H1 (cell line): Measurements from ENCODE around the gene HOXC11. TPM values are rescaled to one million over a fixed set of nuclear protein-coding genes. Genes with fewer than 3 reads are reported as not detected.

Source experiments
- CTCF ChIA-PET: fragments of 300-600 bp; sonication (Branson Sonifier 250); formaldehyde crosslinking; loops from one replicate; lab custom pipeline; 2021; ENCODE audit not compliant: partially characterized antibody; lab: Charles Lee
- POLR2A ChIA-PET: fragments of 300-600 bp; sonication (Branson Sonifier 250); formaldehyde crosslinking; loops from one replicate; lab custom pipeline; 2021; ENCODE audit warnings: inconsistent platforms; ENCODE audit not compliant: partially characterized antibody; lab: Charles Lee
- DNase-seq, 2 experiments: peaks; one replicate each; pipeline versions ENCODE4 v3.0.0 to v3.0.0-alpha.2; 2010 to 2022; ENCODE audit warnings: low spot score in 2 of 2, low read depth in 1 of 2, mixed read lengths in 1 of 2
- FAIRE-seq: peaks from 2 replicates; lab custom pipeline; 2011; peaks lifted over from hg19 to GRCh38; lab: Jason Lieb, UNC
- H2AFZ ChIP-seq: 2 replicates; pipeline ENCODE4 v1.8.1; 2012; ENCODE audit warnings: low read length, inconsistent platforms
- H2AK5ac ChIP-seq: 2 replicates; pipeline ENCODE4 v1.6.1; 2013; ENCODE audit warnings: low read depth, low read length
- H2BK120ac ChIP-seq: replicated peaks from 2 replicates; pipeline ENCODE3; 2013; ENCODE audit warnings: low read depth, low read length, inconsistent platforms
- H2BK12ac ChIP-seq: 2 replicates; pipeline ENCODE4 v1.6.1; 2013; ENCODE audit warnings: low read depth, low read length
- H2BK15ac ChIP-seq: 2 replicates; pipeline ENCODE4 v1.6.1; 2013; ENCODE audit warnings: low read length
- H2BK20ac ChIP-seq: 2 replicates; pipeline ENCODE4 v1.6.1; 2013; ENCODE audit warnings: low read length
- H2BK5ac ChIP-seq: 2 replicates; pipeline ENCODE4 v1.6.1; 2013; ENCODE audit warnings: low read depth, low read length
- H3K14ac ChIP-seq: 2 replicates; pipeline ENCODE4 v1.6.1; 2013; ENCODE audit warnings: inconsistent platforms; ENCODE audit not compliant: insufficient read length
- H3K18ac ChIP-seq: 2 replicates; pipeline ENCODE4 v1.6.1; 2013; ENCODE audit warnings: low read length; ENCODE audit errors: extremely low read depth
- H3K23ac ChIP-seq: 2 replicates; pipeline ENCODE4 v1.6.1; 2013; ENCODE audit warnings: inconsistent platforms; ENCODE audit not compliant: insufficient read length
- H3K23me2 ChIP-seq: 2 replicates; pipeline ENCODE4 v1.6.1; 2013; ENCODE audit warnings: low read depth, low read length
- H3K27ac ChIP-seq: 2 replicates; pipeline ENCODE4 v1.6.1; 2011; ENCODE audit warnings: low read depth, low read length, inconsistent platforms
- H3K27me3 ChIP-seq, 4 experiments: replicated peaks in 1 of 4; 1 replicate in 1 of 4; 2 replicates in 3 of 4; pipeline versions ENCODE4 v1.6.1 to v1.8.1; 2011 to 2013; ENCODE audit warnings: low read length in 3 of 4, mild to moderate bottlenecking in 3 of 4, inconsistent platforms in 2 of 4, mixed read lengths in 2 of 4, moderate library complexity in 1 of 4; ENCODE audit not compliant: control insufficient read depth in 3 of 4, insufficient read depth in 3 of 4; ENCODE audit errors: extremely low read depth in 1 of 4
- H3K36me3 ChIP-seq, 4 experiments: 2 replicates each; pipeline versions ENCODE4 v1.6.1 to v1.8.1; 2011 to 2013; ENCODE audit warnings: mild to moderate bottlenecking in 4 of 4, low read length in 3 of 4, moderate library complexity in 2 of 4, control low read depth in 1 of 4, inconsistent platforms in 1 of 4; ENCODE audit not compliant: insufficient read depth in 4 of 4, control insufficient read depth in 2 of 4
- H3K4ac ChIP-seq: replicated peaks from 2 replicates; pipeline ENCODE3; 2013; ENCODE audit warnings: low read length, low read depth, mixed read lengths, inconsistent platforms; ENCODE audit not compliant: insufficient read length
- H3K4me1 ChIP-seq, 4 experiments: replicated peaks in 1 of 4; 1 replicate in 1 of 4; 2 replicates in 3 of 4; pipeline versions ENCODE4 v1.6.1 to v1.8.1; 2011 to 2013; ENCODE audit warnings: low read length in 3 of 4, inconsistent platforms in 2 of 4, mixed read lengths in 1 of 4; ENCODE audit not compliant: insufficient read depth in 4 of 4, control insufficient read depth in 3 of 4
- H3K4me2 ChIP-seq, 2 experiments: 2 replicates each; pipeline versions ENCODE4 v1.6.1 to v1.8.1; 2011 to 2013; ENCODE audit warnings: low read depth in 2 of 2, low read length in 2 of 2, control low read depth in 1 of 2, inconsistent platforms in 1 of 2, mild to moderate bottlenecking in 1 of 2; ENCODE audit not compliant: insufficient read depth in 1 of 2
- H3K4me3 ChIP-seq, 4 experiments: fragments of 200-600, 300-600 bp in 1 of 4; sonication (generic), shearing (Covaris generic), sonication (Bioruptor Twin) in 1 of 4; 2 replicates each; pipeline versions ENCODE4 v1.5.1 to v1.8.1; 2011 to 2016; ENCODE audit warnings: low read length in 4 of 4, low read depth in 3 of 4, control low read depth in 2 of 4, inconsistent platforms in 2 of 4, mild to moderate bottlenecking in 2 of 4, mixed read lengths in 1 of 4, moderate library complexity in 1 of 4; ENCODE audit not compliant: insufficient read depth in 2 of 4; ENCODE audit errors: extremely low read depth in 1 of 4
- H3K56ac ChIP-seq: replicated peaks from 2 replicates; pipeline ENCODE3; 2013; ENCODE audit warnings: low read depth, mild to moderate bottlenecking, mixed read lengths, low read length, inconsistent platforms; ENCODE audit not compliant: insufficient read length
- H3K79me1 ChIP-seq: 2 replicates; pipeline ENCODE4 v1.6.1; 2013; ENCODE audit warnings: low read depth, low read length, control low read depth
- H3K79me2 ChIP-seq, 2 experiments: 2 replicates each; pipeline versions ENCODE4 v1.6.1 to v1.8.1; 2012 to 2013; ENCODE audit warnings: low read length in 2 of 2, mild to moderate bottlenecking in 2 of 2, inconsistent platforms in 1 of 2; ENCODE audit not compliant: insufficient read depth in 2 of 2, control insufficient read depth in 1 of 2
- H3K9ac ChIP-seq, 4 experiments: replicated peaks in 1 of 4; 1 replicate in 1 of 4; 2 replicates in 3 of 4; pipeline versions ENCODE4 v1.6.1 to v1.8.1; 2011 to 2013; ENCODE audit warnings: low read depth in 3 of 4, low read length in 3 of 4, control low read depth in 2 of 4, mild to moderate bottlenecking in 2 of 4, moderate library complexity in 2 of 4, inconsistent platforms in 1 of 4; ENCODE audit errors: extremely low read depth in 1 of 4
- H3K9me3 ChIP-seq, 2 experiments: 2 replicates each; pipeline versions ENCODE4 v1.6.1 to v1.8.1; 2012 to 2013; ENCODE audit warnings: mild to moderate bottlenecking in 2 of 2, moderate library complexity in 2 of 2, control low read depth in 1 of 2, inconsistent platforms in 1 of 2, low read depth in 1 of 2, low read length in 1 of 2, mixed read lengths in 1 of 2; ENCODE audit not compliant: insufficient read depth in 2 of 2
- H4K20me1 ChIP-seq, 2 experiments: replicated peaks in 1 of 2; 2 replicates each; pipeline versions ENCODE3 to v1.8.1; 2011 to 2013; ENCODE audit warnings: inconsistent platforms in 2 of 2, low read length in 2 of 2, mild to moderate bottlenecking in 1 of 2; ENCODE audit not compliant: insufficient read depth in 2 of 2, control insufficient read depth in 1 of 2
- H4K5ac ChIP-seq: 2 replicates; pipeline ENCODE4 v1.6.1; 2013; ENCODE audit warnings: low read length, low read depth, mixed read lengths, inconsistent platforms; ENCODE audit not compliant: insufficient read length
- H4K8ac ChIP-seq: 2 replicates; pipeline ENCODE4 v1.8.0; 2013; ENCODE audit warnings: mild to moderate bottlenecking, moderate library complexity, low read length, inconsistent platforms; ENCODE audit not compliant: insufficient read depth; ENCODE audit errors: extremely low read depth
- H4K91ac ChIP-seq: replicated peaks from 2 replicates; pipeline ENCODE3; 2013; ENCODE audit warnings: low read length, mixed read lengths, inconsistent platforms; ENCODE audit not compliant: insufficient read length
- ASH2L ChIP-seq: fragments of 200-600, 300-600 bp; sonication (generic); IDR thresholded peaks from one replicate; pipeline ENCODE4 v1.7.1; 2017; ENCODE audit warnings: low read length
- CBX5 ChIP-seq: fragments of 300-800, 300-1000 bp; sonication (generic); IDR thresholded peaks from 2 replicates; pipeline ENCODE4 v1.7.1; 2016; ENCODE audit warnings: antibody characterized with exemption, low read length, low read depth
- CHD2 ChIP-seq: IDR thresholded peaks from 2 replicates; pipeline ENCODE4 v1.6.1; 2012; ENCODE audit warnings: low read length, improper control_type of control experiment
- GTF2F1 ChIP-seq: IDR thresholded peaks from 2 replicates; pipeline ENCODE4 v1.6.1; 2012; ENCODE audit warnings: low read depth, low read length, improper control_type of control experiment, borderline replicate concordance
- KDM5A ChIP-seq: fragments of 200-600 bp; IDR thresholded peaks from 2 replicates; pipeline ENCODE4 v1.7.1; 2012; ENCODE audit warnings: mild to moderate bottlenecking, low read length, inconsistent platforms, mixed read lengths
- POLR2AphosphoS5 ChIP-seq: IDR thresholded peaks from 2 replicates; pipeline ENCODE4 v1.6.1; 2011; ENCODE audit warnings: low read depth, low read length
- YY1 ChIP-seq: IDR thresholded peaks from 2 replicates; pipeline ENCODE4 v1.6.1; 2011; ENCODE audit warnings: low read depth, mild to moderate bottlenecking, low read length
- WGBS, 2 experiments: shearing (Covaris generic) in 1 of 2; methylation state at CpG; one replicate each; pipeline versions ENCODE4 v1.1.6 to v1.1.7; 2013 to 2015; ENCODE audit warnings: low lambda C conversion rate in 2 of 2, mixed read lengths in 2 of 2, inconsistent platforms in 1 of 2, low coverage in 1 of 2, missing lambda C conversion rate in 1 of 2; ENCODE audit not compliant: insufficient replicate concordance in 2 of 2, insufficient coverage in 1 of 2, insufficient read length in 1 of 2; ENCODE audit errors: extremely low coverage in 1 of 2, missing lambda C conversion rate in 1 of 2; 5-methylcytosine and 5-hydroxymethylcytosine counted together
- polyA plus RNA-seq, 7 experiments: library from polyadenylated mRNA; depleted of rRNA in 3 of 7; stranded (reverse) in 5 of 7; unstranded in 2 of 7; fragments of >200 nt in 5 of 7; fragments of 200-250 nt in 2 of 7; gene quantifications; 1 replicate in 5 of 7; 2 replicates in 1 of 7; 4 replicates in 1 of 7; pipeline versions ENCODE4 v1.2.1 to v1.2.3, GENCODE V29; 2011 to 2013; ENCODE audit warnings: missing spikeins in 2 of 7, mixed read lengths in 2 of 7
- total RNA-seq: library from RNA; stranded (reverse); fragmentation: NEBNext Ultra II Directional; extraction: Animal tissue kit (Norgen Biotek cat#: 25700); gene quantifications from 2 replicates; pipeline ENCODE4 v1.2.1, GENCODE V29; 2021
- TF ChIP-seq, protein P1 (sequence below): IDR thresholded peaks from 2 replicates; pipeline ENCODE4 v1.6.1; 2012; ENCODE audit warnings: inconsistent platforms
- TF ChIP-seq, protein P2 (sequence below): IDR thresholded peaks from 2 replicates; pipeline ENCODE4 v1.6.1; 2012; ENCODE audit warnings: low read length, inconsistent platforms
- TF ChIP-seq, protein P3 (sequence below): IDR thresholded peaks from 2 replicates; pipeline ENCODE4 v1.6.1; 2011; ENCODE audit warnings: low read depth, mild to moderate bottlenecking, low read length; ENCODE audit not compliant: insufficient read depth

HOXC11 gene
- total and polyA plus RNA-seq, 2 of the 8 experiments (the other 6 are each of a cell fraction or from before 2014, with no cell fraction given), result not detected

DNA sequence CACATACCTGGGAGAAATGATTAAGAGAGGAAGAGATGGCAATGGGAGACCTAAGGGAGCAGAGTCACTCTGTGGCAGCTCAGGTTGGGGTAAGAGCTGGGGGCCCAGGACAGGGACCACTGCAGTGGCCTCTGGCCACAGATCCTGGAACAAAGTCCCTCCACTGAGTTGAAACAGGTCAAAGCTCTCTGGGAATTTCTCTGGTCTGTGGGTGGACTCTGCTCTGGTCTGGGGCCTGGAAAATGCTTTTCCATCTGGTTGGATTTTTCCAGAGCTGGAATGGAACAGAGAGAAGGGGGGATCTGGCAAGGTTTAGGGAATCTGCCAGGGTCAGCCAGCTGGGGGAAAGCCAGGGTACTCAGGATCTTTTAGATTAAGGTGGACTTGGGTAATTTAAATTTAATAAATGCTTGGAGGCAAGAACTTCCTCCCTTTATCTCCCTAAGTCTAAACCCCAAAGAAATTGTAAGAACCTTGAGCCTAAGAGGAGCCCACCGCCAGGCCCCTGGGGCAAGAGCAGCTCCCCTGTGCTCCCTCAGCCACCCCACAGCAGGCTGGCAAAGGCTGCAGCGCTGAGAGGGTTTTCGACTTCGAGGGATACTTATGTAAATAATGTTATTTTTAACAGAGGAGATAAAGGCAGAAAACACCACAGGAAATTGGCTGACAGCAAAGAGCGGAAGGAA lies 15.8 kb downstream of the HOXC11 start:
- Histone ChIP-seq H2BK12ac (no peak overlapping the region), H4K91ac (no peak overlapping the region), H4K5ac (no peak overlapping the region), H3K18ac (no peak overlapping the region), H4K8ac (no peak overlapping the region), H3K9ac (no peak overlapping the region), H3K23ac (no peak overlapping the region), H2BK20ac (no peak overlapping the region), H3K4ac (no peak overlapping the region), H4K20me1 (peaks cover 16 to 40% of the 10 kb centered on the region in 2 experiments), H3K36me3 (peaks cover 0 to 10% (median 0%) of the 10 kb centered on the region in 4 experiments; a peak in 1 of 8 replicates), H2BK120ac (no peak overlapping the region), H2AK5ac (no peak overlapping the region), H3K4me2 (no peak overlapping the region), H2BK5ac (no peak overlapping the region), H2AFZ (no peak overlapping the region), H3K27ac (no peak overlapping the region), H3K79me1 (no peaks in the 10 kb centered on the region), H3K79me2 (no peaks in the 10 kb centered on the region), H2BK15ac (no peak overlapping the region), H3K27me3 (peaks cover 95 to 99% (median 97%) of the 10 kb centered on the region in 4 experiments), H3K4me3 (no peak overlapping the region), H3K23me2 (no peaks in the 10 kb centered on the region), H3K56ac (no peak overlapping the region), H3K4me1 (peaks cover 0 to 6% (median 3%) of the 10 kb centered on the region in 4 experiments; a peak in 3 of 7 replicates), H3K9me3 (peaks cover 0 to 9% of the 10 kb centered on the region in 2 experiments; a peak in 1 of 4 replicates), H3K14ac (no peak overlapping the region)
- ChIA-PET CTCF (interaction anchor here (0.5 to 5.8 kb wide), 27 partner anchors 8 to 471 kb away, joined by 3 to 91 read pairs (median 4); partner anchors contain the start of genes HOXC11, HOXC12, HOXC13 and HOXC5), POLR2A (interaction anchor here (1.2 to 1.4 kb wide), 3 partner anchors 10 to 16 kb away, joined by 3 to 4 read pairs (median 3); partner anchors contain the start of gene HOXC11)
- DNase-seq (no peak), FAIRE-seq (no peak)
- 5% methylated on average over 5 of the region's 5 CpGs; no CpG with 5 or more reads in 1 of the 2 experiments for WGBS, 2 experiments
- TF ChIP-seq, protein P1, sequence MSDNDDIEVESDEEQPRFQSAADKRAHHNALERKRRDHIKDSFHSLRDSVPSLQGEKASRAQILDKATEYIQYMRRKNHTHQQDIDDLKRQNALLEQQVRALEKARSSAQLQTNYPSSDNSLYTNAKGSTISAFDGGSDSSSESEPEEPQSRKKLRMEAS, result no peak
- TF ChIP-seq ASH2L, result no peak
- TF ChIP-seq, protein P2, sequence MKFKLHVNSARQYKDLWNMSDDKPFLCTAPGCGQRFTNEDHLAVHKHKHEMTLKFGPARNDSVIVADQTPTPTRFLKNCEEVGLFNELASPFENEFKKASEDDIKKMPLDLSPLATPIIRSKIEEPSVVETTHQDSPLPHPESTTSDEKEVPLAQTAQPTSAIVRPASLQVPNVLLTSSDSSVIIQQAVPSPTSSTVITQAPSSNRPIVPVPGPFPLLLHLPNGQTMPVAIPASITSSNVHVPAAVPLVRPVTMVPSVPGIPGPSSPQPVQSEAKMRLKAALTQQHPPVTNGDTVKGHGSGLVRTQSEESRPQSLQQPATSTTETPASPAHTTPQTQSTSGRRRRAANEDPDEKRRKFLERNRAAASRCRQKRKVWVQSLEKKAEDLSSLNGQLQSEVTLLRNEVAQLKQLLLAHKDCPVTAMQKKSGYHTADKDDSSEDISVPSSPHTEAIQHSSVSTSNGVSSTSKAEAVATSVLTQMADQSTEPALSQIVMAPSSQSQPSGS, result no peak
- no peak for TF ChIP-seq YY1
- no peak for TF ChIP-seq GTF2F1
- TF ChIP-seq CBX5, result no peak
- TF ChIP-seq POLR2AphosphoS5, result no peak
- TF ChIP-seq, protein P3, sequence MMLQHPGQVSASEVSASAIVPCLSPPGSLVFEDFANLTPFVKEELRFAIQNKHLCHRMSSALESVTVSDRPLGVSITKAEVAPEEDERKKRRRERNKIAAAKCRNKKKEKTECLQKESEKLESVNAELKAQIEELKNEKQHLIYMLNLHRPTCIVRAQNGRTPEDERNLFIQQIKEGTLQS, result no peak
- TF ChIP-seq CHD2, result no peak
- TF ChIP-seq KDM5A, result no peak
